Body of pancreas (tissue), 4 donors: ENCODE results near the gene ZC3H12D.

ENCODE experiments used
- POLR2A ChIP-seq, 3 donors: fragments of 450-650 bp; IDR thresholded peaks; one replicate each; pipeline ENCODE4 v1.6.1; 2016; ENCODE audit warnings: antibody characterized with exemption in 3 of 3, mild to moderate bottlenecking in 2 of 3
- TF ChIP-seq, protein P1 (sequence below), 7 experiments: fragments of 450-650 bp in 4 of 7; fragments of 200-600 bp in 3 of 7; sonication (generic) in 3 of 7; IDR thresholded peaks; one replicate each; pipeline ENCODE4 v1.5.1; 2016 to 2019; ENCODE audit warnings: antibody characterized with exemption in 7 of 7

DNA sequence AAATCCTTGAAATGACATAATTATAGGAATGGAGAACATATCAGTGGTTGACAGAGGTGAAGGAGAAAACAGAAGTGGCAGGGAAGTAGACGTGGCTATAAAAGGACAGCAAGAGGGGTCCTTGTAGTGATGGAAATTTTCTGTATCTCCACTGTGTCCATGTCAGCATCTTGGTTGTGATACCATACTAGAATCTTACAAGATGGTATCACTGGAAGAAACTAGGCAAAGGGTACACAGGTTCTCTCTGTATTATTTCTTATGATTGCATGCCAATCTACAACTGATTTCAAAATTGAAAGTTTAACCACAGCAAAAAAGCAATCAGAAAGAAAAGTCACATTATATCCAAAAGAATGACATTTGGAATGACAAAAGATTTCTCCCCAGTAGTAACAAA lies 16.4 kb upstream of the ZC3H12D start:
- TF ChIP-seq, protein P1, sequence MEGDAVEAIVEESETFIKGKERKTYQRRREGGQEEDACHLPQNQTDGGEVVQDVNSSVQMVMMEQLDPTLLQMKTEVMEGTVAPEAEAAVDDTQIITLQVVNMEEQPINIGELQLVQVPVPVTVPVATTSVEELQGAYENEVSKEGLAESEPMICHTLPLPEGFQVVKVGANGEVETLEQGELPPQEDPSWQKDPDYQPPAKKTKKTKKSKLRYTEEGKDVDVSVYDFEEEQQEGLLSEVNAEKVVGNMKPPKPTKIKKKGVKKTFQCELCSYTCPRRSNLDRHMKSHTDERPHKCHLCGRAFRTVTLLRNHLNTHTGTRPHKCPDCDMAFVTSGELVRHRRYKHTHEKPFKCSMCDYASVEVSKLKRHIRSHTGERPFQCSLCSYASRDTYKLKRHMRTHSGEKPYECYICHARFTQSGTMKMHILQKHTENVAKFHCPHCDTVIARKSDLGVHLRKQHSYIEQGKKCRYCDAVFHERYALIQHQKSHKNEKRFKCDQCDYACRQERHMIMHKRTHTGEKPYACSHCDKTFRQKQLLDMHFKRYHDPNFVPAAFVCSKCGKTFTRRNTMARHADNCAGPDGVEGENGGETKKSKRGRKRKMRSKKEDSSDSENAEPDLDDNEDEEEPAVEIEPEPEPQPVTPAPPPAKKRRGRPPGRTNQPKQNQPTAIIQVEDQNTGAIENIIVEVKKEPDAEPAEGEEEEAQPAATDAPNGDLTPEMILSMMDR (IDR thresholded peaks at IDR 0.05): no peak
- no peak for TF ChIP-seq POLR2A (IDR thresholded peaks at IDR 0.05)
